Neural cell (in vitro differentiated cells): Measurements from ENCODE around the gene DFFA. TPM values are rescaled to one million over a fixed set of nuclear protein-coding genes. Genes with fewer than 3 reads are reported as not detected.

Experiments
- H2AFZ ChIP-seq: fragments of 200-600, 300-800 bp; sonication (generic), shearing (Covaris generic); 2 replicates; pipeline ENCODE4 v1.6.0; 2014; ENCODE audit warnings: low read depth, mild to moderate bottlenecking, antibody characterized with exemption, low read length, moderate library complexity
- H3F3A ChIP-seq: fragments of 200-600 bp; shearing (Covaris generic); 2 replicates; pipeline ENCODE4 v1.6.1; 2016; ENCODE audit warnings: mild to moderate bottlenecking, moderate library complexity, mixed read lengths, antibody characterized with exemption, low read length; ENCODE audit not compliant: insufficient read depth, poor library complexity, severe bottlenecking
- H3K27ac ChIP-seq: fragments of 200-600, 300-800 bp; sonication (generic), shearing (Covaris generic); 2 replicates; pipeline ENCODE4 v1.5.1; 2014; ENCODE audit warnings: mild to moderate bottlenecking, low read length, moderate library complexity
- H3K27me3 ChIP-seq: fragments of 300-800, 200-600 bp; sonication (generic), shearing (Covaris generic); 2 replicates; pipeline ENCODE4 v1.6.0; 2014; ENCODE audit warnings: mild to moderate bottlenecking, low read depth, low read length, moderate library complexity; ENCODE audit not compliant: insufficient read depth
- H3K36me3 ChIP-seq: fragments of 300-800, 200-600 bp; sonication (generic), shearing (Covaris generic); 2 replicates; pipeline ENCODE4 v1.5.1; 2014; ENCODE audit warnings: mild to moderate bottlenecking, antibody characterized with exemption, low read length, moderate library complexity; ENCODE audit not compliant: insufficient read depth
- H3K4me2 ChIP-seq: fragments of 300-800, 200-600 bp; sonication (generic), shearing (Covaris generic); 2 replicates; pipeline ENCODE4 v1.6.0; 2014; ENCODE audit warnings: mild to moderate bottlenecking, low read length
- H3K4me3 ChIP-seq: fragments of 300-800, 200-600 bp; sonication (generic), shearing (Covaris generic); 2 replicates; pipeline ENCODE4 v1.5.1; 2014; ENCODE audit warnings: mild to moderate bottlenecking, low read length, moderate library complexity
- H3K79me2 ChIP-seq: fragments of 200-600 bp; shearing (Covaris generic); replicated peaks from 2 replicates; pipeline ENCODE4 v1.6.0; 2014; ENCODE audit warnings: mild to moderate bottlenecking, low read length, moderate library complexity; ENCODE audit not compliant: insufficient read depth
- H3K9ac ChIP-seq: fragments of 300-800, 200-600 bp; sonication (generic), shearing (Covaris generic); 2 replicates; pipeline ENCODE4 v1.6.1; 2016; ENCODE audit warnings: mild to moderate bottlenecking, low read length, mixed read lengths
- H3K9me2 ChIP-seq: fragments of 200-600 bp; shearing (Covaris generic); 2 replicates; pipeline ENCODE4 v1.6.1; 2016; ENCODE audit warnings: mild to moderate bottlenecking, low read length, mixed read lengths; ENCODE audit not compliant: insufficient read depth
- H3K9me3 ChIP-seq: fragments of 200-600, 300-800 bp; sonication (generic), shearing (Covaris generic); 2 replicates; pipeline ENCODE4 v1.6.1; 2016; ENCODE audit warnings: mild to moderate bottlenecking, mixed run types, low read length, moderate library complexity, mixed read lengths
- H4K20me1 ChIP-seq: fragments of 200-600 bp; shearing (Covaris generic); 2 replicates; pipeline ENCODE4 v1.6.1; 2016; ENCODE audit warnings: mild to moderate bottlenecking, mixed run types; ENCODE audit not compliant: insufficient read depth
- EP300 ChIP-seq: fragments of 450-650 bp; conservative IDR thresholded peaks from 2 replicates; pipeline ENCODE4 v1.6.1; 2014; ENCODE audit warnings: antibody characterized with exemption, mild to moderate bottlenecking, moderate library complexity; ENCODE audit not compliant: poor library complexity, severe bottlenecking
- EZH2 ChIP-seq: fragments of 200-600, 300-800 bp; shearing (Covaris generic), sonication (generic); IDR thresholded peaks from 2 replicates; pipeline ENCODE4 v1.6.1; 2014; ENCODE audit warnings: antibody characterized with exemption, low read length, borderline replicate concordance, mild to moderate bottlenecking; ENCODE audit not compliant: insufficient read depth, poor library complexity, severe bottlenecking
- MXI1 ChIP-seq: fragments of 450-650 bp; conservative IDR thresholded peaks from 2 replicates; pipeline ENCODE4 v1.6.1; 2014; ENCODE audit warnings: antibody characterized with exemption, mild to moderate bottlenecking; ENCODE audit not compliant: poor library complexity, severe bottlenecking
- POLR2AphosphoS5 ChIP-seq: IDR thresholded peaks from 2 replicates; pipeline ENCODE4 v1.6.1; 2012
- RAD21 ChIP-seq: fragments of 450-650 bp; conservative IDR thresholded peaks from 2 replicates; pipeline ENCODE4 v1.6.1; 2014; ENCODE audit warnings: antibody characterized with exemption, mild to moderate bottlenecking, moderate library complexity
- SMC3 ChIP-seq: fragments of 450-650 bp; conservative IDR thresholded peaks from 2 replicates; pipeline ENCODE4 v1.6.1; 2014; ENCODE audit warnings: antibody characterized with exemption, mild to moderate bottlenecking, moderate library complexity; ENCODE audit not compliant: poor library complexity
- TAF1 ChIP-seq: IDR thresholded peaks from 2 replicates; pipeline ENCODE4 v1.6.1; 2012; ENCODE audit warnings: low read depth
- polyA plus RNA-seq: library from polyadenylated mRNA; depleted of rRNA; stranded (reverse); fragments of >200 nt; gene quantifications from 2 replicates; pipeline ENCODE4 v1.2.3, GENCODE V29; 2014
- TF ChIP-seq, protein P1 (sequence below): fragments of 450-650 bp; IDR thresholded peaks from 2 replicates; pipeline ENCODE4 v1.5.1; 2014; ENCODE audit warnings: antibody characterized with exemption, mild to moderate bottlenecking, moderate library complexity; ENCODE audit not compliant: poor library complexity, severe bottlenecking
- TF ChIP-seq, protein P2 (sequence below): IDR thresholded peaks from 2 replicates; pipeline ENCODE4 v1.6.1; 2012; ENCODE audit warnings: borderline replicate concordance

Gene DFFA
- polyA plus RNA-seq, 1 donor from 2014 or later = 32.7 TPM

GRCh38 chr1:10433790-10434189 lies 38.5 kb downstream of the DFFA start:
- Histone ChIP-seq H3K9me2 (no peaks in the 10 kb centered on the region), H4K20me1 (no peaks in the 10 kb centered on the region), H3K79me2 (peaks cover 5% of the 10 kb centered on the region), H3K36me3 (no peaks in the 10 kb centered on the region), H3K4me2 (no peak overlapping the region), H3F3A (no peaks in the 10 kb centered on the region), H3K27me3 (no peaks in the 10 kb centered on the region), H3K27ac (no peak overlapping the region), H3K4me3 (no peak overlapping the region), H3K9me3 (no peaks in the 10 kb centered on the region), H3K9ac (no peak overlapping the region), H2AFZ (no peak overlapping the region)
- TF ChIP-seq, protein P1, sequence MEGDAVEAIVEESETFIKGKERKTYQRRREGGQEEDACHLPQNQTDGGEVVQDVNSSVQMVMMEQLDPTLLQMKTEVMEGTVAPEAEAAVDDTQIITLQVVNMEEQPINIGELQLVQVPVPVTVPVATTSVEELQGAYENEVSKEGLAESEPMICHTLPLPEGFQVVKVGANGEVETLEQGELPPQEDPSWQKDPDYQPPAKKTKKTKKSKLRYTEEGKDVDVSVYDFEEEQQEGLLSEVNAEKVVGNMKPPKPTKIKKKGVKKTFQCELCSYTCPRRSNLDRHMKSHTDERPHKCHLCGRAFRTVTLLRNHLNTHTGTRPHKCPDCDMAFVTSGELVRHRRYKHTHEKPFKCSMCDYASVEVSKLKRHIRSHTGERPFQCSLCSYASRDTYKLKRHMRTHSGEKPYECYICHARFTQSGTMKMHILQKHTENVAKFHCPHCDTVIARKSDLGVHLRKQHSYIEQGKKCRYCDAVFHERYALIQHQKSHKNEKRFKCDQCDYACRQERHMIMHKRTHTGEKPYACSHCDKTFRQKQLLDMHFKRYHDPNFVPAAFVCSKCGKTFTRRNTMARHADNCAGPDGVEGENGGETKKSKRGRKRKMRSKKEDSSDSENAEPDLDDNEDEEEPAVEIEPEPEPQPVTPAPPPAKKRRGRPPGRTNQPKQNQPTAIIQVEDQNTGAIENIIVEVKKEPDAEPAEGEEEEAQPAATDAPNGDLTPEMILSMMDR = no peak
- no peak for TF ChIP-seq RAD21
- no peak for TF ChIP-seq SMC3
- TF ChIP-seq TAF1 = no peak
- no peak for TF ChIP-seq POLR2AphosphoS5
- TF ChIP-seq, protein P2, sequence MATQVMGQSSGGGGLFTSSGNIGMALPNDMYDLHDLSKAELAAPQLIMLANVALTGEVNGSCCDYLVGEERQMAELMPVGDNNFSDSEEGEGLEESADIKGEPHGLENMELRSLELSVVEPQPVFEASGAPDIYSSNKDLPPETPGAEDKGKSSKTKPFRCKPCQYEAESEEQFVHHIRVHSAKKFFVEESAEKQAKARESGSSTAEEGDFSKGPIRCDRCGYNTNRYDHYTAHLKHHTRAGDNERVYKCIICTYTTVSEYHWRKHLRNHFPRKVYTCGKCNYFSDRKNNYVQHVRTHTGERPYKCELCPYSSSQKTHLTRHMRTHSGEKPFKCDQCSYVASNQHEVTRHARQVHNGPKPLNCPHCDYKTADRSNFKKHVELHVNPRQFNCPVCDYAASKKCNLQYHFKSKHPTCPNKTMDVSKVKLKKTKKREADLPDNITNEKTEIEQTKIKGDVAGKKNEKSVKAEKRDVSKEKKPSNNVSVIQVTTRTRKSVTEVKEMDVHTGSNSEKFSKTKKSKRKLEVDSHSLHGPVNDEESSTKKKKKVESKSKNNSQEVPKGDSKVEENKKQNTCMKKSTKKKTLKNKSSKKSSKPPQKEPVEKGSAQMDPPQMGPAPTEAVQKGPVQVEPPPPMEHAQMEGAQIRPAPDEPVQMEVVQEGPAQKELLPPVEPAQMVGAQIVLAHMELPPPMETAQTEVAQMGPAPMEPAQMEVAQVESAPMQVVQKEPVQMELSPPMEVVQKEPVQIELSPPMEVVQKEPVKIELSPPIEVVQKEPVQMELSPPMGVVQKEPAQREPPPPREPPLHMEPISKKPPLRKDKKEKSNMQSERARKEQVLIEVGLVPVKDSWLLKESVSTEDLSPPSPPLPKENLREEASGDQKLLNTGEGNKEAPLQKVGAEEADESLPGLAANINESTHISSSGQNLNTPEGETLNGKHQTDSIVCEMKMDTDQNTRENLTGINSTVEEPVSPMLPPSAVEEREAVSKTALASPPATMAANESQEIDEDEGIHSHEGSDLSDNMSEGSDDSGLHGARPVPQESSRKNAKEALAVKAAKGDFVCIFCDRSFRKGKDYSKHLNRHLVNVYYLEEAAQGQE = no peak
- TF ChIP-seq EP300 = no peak
- TF ChIP-seq EZH2 = no peak
- no peak for TF ChIP-seq MXI1

GRCh38 chr1:10432910-10433700 lies 39.2 kb downstream of the DFFA start:
- Histone ChIP-seq H3K79me2 (peaks cover 5% of the 10 kb centered on the region), H3K4me3 (peak overlapping the region; percentile 7), H4K20me1 (no peaks in the 10 kb centered on the region), H3K9ac (no peak overlapping the region), H3K9me2 (no peaks in the 10 kb centered on the region), H3K9me3 (no peaks in the 10 kb centered on the region), H3F3A (no peaks in the 10 kb centered on the region), H3K27me3 (no peaks in the 10 kb centered on the region), H3K36me3 (no peaks in the 10 kb centered on the region), H2AFZ (no peak overlapping the region), H3K27ac (no peak overlapping the region), H3K4me2 (no peak overlapping the region)
- no peak for TF ChIP-seq EZH2
- TF ChIP-seq, protein P1 = no peak
- no peak for TF ChIP-seq POLR2AphosphoS5
- TF ChIP-seq SMC3 = no peak
- no peak for TF ChIP-seq RAD21
- no peak for TF ChIP-seq MXI1
- TF ChIP-seq TAF1 = no peak
- no peak for TF ChIP-seq EP300
- TF ChIP-seq, protein P2 = no peak
